Transverse colon (tissue), 4 donors: Measurements from ENCODE around the gene SMYD5. TPM values are rescaled to one million over a fixed set of nuclear protein-coding genes. Genes with fewer than 3 reads are reported as not detected.

Experiments
- DNase-seq: peaks from one replicate; pipeline ENCODE4 v3.0.0-alpha.2; 2019
- H3K27ac ChIP-seq, 4 donors: fragments of 200-600 bp; sonication (generic); 2 replicates each; pipeline ENCODE4 v1.5.1; 2016 to 2018; ENCODE audit warnings: inconsistent platforms in 4 of 4
- H3K27me3 ChIP-seq: fragments of 200-600 bp; sonication (generic); 2 replicates; pipeline ENCODE4 v1.5.1; 2017; ENCODE audit warnings: inconsistent platforms
- H3K36me3 ChIP-seq, 4 donors: fragments of 200-600 bp; sonication (generic); 2 replicates each; pipeline ENCODE4 v1.5.1; 2017 to 2019; ENCODE audit warnings: inconsistent platforms in 4 of 4
- H3K4me1 ChIP-seq, 4 donors: fragments of 200-600 bp; sonication (generic); 2 replicates each; pipeline ENCODE4 v1.5.1; 2017 to 2020; ENCODE audit warnings: inconsistent platforms in 4 of 4
- H3K4me3 ChIP-seq, 4 donors: fragments of 200-600 bp; sonication (generic); 1 replicate in 1 of 4; 2 replicates in 3 of 4; pipeline versions ENCODE4 v1.5.1 to v1.6.1; 2017 to 2019; ENCODE audit warnings: inconsistent platforms in 4 of 4
- H3K9me3 ChIP-seq, 2 donors: fragments of 200-600 bp; sonication (generic); 2 replicates each; pipeline ENCODE4 v1.5.1; 2017 to 2019; ENCODE audit warnings: inconsistent platforms in 2 of 2
- EP300 ChIP-seq: sonication (generic); formaldehyde crosslinking; IDR thresholded peaks from one replicate; pipeline ENCODE4 v1.6.1; 2017; ENCODE audit warnings: antibody characterized with exemption, low read depth
- POLR2A ChIP-seq: fragments of 450-650 bp; IDR thresholded peaks from one replicate; pipeline ENCODE4 v1.6.1; 2016; ENCODE audit warnings: antibody characterized with exemption, mild to moderate bottlenecking, moderate library complexity
- POLR2AphosphoS5 ChIP-seq, 3 donors: sonication (generic); formaldehyde crosslinking; IDR thresholded peaks; one replicate each; pipeline ENCODE4 v1.6.1; 2016; ENCODE audit warnings: antibody characterized with exemption in 3 of 3
- WGBS, 2 donors: methylation state at CpG; one replicate each; pipeline ENCODE4 v1.1.5; 2018; ENCODE audit warnings: low coverage in 1 of 2; 5-methylcytosine and 5-hydroxymethylcytosine counted together
- in situ Hi-C, 4 donors: fragments of 200-750 bp; cut with MboI; loops; one replicate each; pipeline versions ENCODE4 v1.15.0 to v1.15.1; 2017; ENCODE audit warnings: low sequenced_read_pairs in 3 of 4, low pct_ligation_motif_present in 1 of 4, low pct_unique_long_range_greater_than_20kb in 1 of 4
- intact Hi-C: fragments of 100-400 bp; cut with DNase I; formaldehyde crosslinking; loops from one replicate; pipeline ENCODE4 v1.15.1; 2023; ENCODE audit warnings: low total_unique reads
- total RNA-seq, 4 donors: library from RNA; depleted of rRNA; stranded (reverse); fragments of >200 nt; gene quantifications; one replicate each; pipeline ENCODE4 v1.1.0, GENCODE V29; 2016
- TF ChIP-seq, protein P1 (sequence below), 5 experiments: fragments of 200-600 bp in 3 of 5; fragments of 450-650 bp in 2 of 5; sonication (generic) in 3 of 5; IDR thresholded peaks; 1 replicate in 2 of 5; 2 replicates in 3 of 5; pipeline ENCODE4 v1.5.1; 2016 to 2017; ENCODE audit warnings: antibody characterized with exemption in 5 of 5, inconsistent platforms in 3 of 5, mild to moderate bottlenecking in 2 of 5, moderate library complexity in 1 of 5

Gene SMYD5
- total RNA-seq, 4 donors from 2014 or later: 6.4 to 16.1 (median 13.4) TPM

DNA sequence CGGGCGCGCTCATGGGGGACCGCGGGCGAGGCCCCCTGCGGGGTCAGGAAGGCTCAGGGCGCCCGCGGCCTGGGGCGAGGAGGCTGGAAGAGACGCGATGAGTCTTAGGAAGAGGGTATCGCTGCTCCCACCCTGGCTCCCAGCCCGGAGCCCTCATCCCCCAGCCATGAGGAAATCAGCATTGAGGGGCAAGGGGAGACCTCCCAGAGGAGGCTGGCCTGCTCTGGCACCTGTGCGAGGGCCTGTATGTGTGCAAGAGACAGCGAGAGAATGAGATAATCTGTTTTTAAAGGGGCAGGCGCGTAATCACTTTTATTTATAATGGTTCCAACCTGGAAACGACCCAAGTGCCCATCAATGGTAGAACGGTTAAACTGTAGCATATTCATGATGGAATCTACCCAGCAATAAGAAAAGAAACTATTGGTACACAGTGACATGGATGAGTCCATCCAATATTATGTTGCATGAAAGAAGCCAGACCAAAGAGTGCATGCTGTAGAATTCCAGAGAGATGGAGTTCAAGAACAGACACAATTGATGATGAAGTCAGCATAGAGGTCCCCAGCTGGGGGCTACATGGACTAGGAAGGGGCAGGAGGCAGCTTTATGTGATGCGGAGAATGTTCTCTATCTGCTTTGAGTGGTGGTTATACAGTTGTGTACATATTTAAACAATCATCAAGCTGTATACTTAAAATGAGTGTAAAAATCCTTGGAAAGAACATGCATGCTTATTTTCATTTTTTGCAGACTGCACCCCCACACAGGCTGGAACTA, 55.8 kb downstream of the SMYD5 start:
- peaks cover 15% of the 10 kb centered on the region for H3K27me3 ChIP-seq

DNA sequence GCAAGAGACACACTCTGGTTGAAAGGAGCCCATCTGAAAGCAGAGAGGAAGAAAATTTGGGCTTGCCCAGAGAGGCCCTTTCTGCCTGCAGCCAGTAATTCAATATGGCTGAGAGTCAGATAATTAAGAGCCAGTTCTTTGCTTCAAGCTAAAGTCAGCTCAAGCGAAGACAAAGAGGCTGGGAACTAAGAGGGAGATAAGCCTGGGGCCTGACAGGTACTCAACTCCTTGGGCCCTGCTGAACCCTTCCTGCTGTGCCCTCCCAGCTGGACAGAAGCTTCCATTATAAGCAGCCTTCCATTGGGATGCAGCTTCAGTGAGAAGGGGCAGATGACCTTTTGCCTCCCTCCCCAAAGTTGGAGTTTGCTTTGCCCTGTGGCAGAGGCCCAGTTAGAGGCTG, 58.2 kb downstream of the SMYD5 start:
- Histone ChIP-seq H3K4me3 (no peak overlapping the region), H3K27ac (no peak overlapping the region), H3K9me3 (no peaks in the 10 kb centered on the region), H3K27me3 (peaks cover 15% of the 10 kb centered on the region), H3K4me1 (peaks cover 0 to 12% (median 5%) of the 10 kb centered on the region in 4 donors), H3K36me3 (no peaks in the 10 kb centered on the region)
- in situ Hi-C loops: no loop called here
- WGBS, 2 donors: 100% methylated on average over 1 of the region's 1 CpG; no CpG with 5 or more reads in 1 of the 2 donors
- no peak for DNase-seq
- TF ChIP-seq, protein P1, sequence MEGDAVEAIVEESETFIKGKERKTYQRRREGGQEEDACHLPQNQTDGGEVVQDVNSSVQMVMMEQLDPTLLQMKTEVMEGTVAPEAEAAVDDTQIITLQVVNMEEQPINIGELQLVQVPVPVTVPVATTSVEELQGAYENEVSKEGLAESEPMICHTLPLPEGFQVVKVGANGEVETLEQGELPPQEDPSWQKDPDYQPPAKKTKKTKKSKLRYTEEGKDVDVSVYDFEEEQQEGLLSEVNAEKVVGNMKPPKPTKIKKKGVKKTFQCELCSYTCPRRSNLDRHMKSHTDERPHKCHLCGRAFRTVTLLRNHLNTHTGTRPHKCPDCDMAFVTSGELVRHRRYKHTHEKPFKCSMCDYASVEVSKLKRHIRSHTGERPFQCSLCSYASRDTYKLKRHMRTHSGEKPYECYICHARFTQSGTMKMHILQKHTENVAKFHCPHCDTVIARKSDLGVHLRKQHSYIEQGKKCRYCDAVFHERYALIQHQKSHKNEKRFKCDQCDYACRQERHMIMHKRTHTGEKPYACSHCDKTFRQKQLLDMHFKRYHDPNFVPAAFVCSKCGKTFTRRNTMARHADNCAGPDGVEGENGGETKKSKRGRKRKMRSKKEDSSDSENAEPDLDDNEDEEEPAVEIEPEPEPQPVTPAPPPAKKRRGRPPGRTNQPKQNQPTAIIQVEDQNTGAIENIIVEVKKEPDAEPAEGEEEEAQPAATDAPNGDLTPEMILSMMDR (IDR thresholded peaks at IDR 0.05): no peak
- TF ChIP-seq POLR2A: no peak
- no peak for TF ChIP-seq POLR2AphosphoS5 (IDR thresholded peaks at IDR 0.05)
- no peak for TF ChIP-seq EP300
- intact Hi-C loops: no loop called here

More for the DNA sequence above, 55.8 kb downstream of the SMYD5 start:
- WGBS, 2 donors: 23 to 50% methylated on average over 3 to 15 of the region's 22 CpGs
- DNase-seq: no peak
- H3K4me1 ChIP-seq: peaks cover 0 to 12% (median 5%) of the 10 kb centered on the region in 4 donors
- H3K36me3 ChIP-seq: no peaks in the 10 kb centered on the region
- H3K27ac ChIP-seq: peak overlapping the region in 3 of 4 donors; percentile 36 to 72 (median 46)
- TF ChIP-seq POLR2A (no peak), EP300 (no peak), POLR2AphosphoS5 (IDR thresholded peaks at IDR 0.05) (no peak)
- TF ChIP-seq, protein P1 (IDR thresholded peaks at IDR 0.05): no peak
- peak overlapping the region in 3 of 4 donors; percentile 36 to 49 (median 41) for H3K4me3 ChIP-seq
- intact Hi-C loops: no loop called here
- no peaks in the 10 kb centered on the region for H3K9me3 ChIP-seq
- in situ Hi-C loops: no loop called here

Other genes starting within 250 kb of the SMYD5 start
- gene SFXN5, start 142.5 kb upstream of the SMYD5 start, total RNA-seq: 10 to 100 TPM; 12.3 to 98.4 (median 42.7) TPM
- 10 to 100 TPM; 22.7 to 31.0 (median 26.9) TPM for gene RAB11FIP5, start 101.3 kb upstream of the SMYD5 start, total RNA-seq
- not detected for gene NOTO, start 11.7 kb upstream of the SMYD5 start, total RNA-seq
- gene PRADC1, start 19.0 kb downstream of the SMYD5 start, total RNA-seq: 10 to 100 TPM; 44.3 to 77.1 (median 61.8) TPM
- gene CCT7, start 20.1 kb downstream of the SMYD5 start, total RNA-seq: 100 to 1,000 TPM in 3 of 4 donors, 10 to 100 TPM in 1; 87.9 to 171 (median 116) TPM
- gene FBXO41, start 70.2 kb downstream of the SMYD5 start, total RNA-seq: 1 to 10 TPM; 1.4 to 10.0 (median 5.7) TPM
- not detected for gene EGR4, start 79.3 kb downstream of the SMYD5 start, total RNA-seq
- gene ALMS1, start 171.6 kb downstream of the SMYD5 start, total RNA-seq: 10 to 100 TPM; 22.4 to 72.4 (median 29.9) TPM